Measurements from ENCODE around the gene TPM2.

The TPM2 gene

DNA sequence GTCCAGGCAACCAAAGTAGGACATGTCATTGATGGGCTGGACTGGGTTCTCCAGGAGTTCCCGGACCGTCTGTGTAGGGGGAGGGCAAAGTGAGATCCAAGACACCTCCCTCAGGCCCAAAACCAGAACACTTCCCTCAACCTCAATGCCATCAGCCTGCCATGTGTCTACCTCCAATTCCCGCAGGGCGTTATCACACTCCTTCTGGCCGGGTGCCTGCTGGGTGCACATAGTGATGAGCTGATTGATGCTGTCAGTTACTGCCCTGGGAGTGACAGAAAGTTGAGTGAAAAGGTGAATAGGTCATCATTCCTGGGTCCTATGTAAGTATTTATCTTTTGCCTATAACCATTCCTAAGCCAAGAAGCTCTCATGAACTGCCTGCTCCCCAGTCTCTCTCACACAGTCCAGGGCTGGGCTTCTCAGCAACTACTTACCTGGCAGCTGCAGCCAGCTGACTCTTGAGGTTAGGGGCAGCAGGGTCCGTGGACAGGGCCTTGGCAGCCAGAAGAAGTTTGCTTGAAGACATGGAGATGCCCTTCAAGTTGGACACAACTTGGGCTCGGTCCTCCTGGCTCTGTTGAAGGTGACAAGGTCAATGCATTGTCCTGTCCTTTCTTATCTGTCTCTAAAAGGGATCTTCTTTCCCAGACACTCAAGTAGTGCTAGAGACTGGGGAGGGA lies 21.2 kb upstream of the TPM2 start:
- H3K79me2 ChIP-seq (ENCODE audit: insufficient read depth, low read length) = no peaks in the 10 kb centered on the region
- H3K27ac ChIP-seq (ENCODE audit: low read depth, low read length) = no peak overlapping the region
- H3F3A ChIP-seq (ENCODE audit: insufficient read depth) = no peaks in the 10 kb centered on the region
- peaks cover 19% of the 10 kb centered on the region; the same call in 1 of the 2 replicates for H3K36me3 ChIP-seq (ENCODE audit: low read length)
- H3K9me2 ChIP-seq (replicated peaks; ENCODE audit: insufficient read depth, low read length) = no peaks in the 10 kb centered on the region
- no peak for TF ChIP-seq CTCF (IDR thresholded peaks at IDR 0.05; ENCODE audit: insufficient read depth, low read length, poor library complexity, severe bottlenecking)
- TF ChIP-seq EZH2phosphoT487 (conservative IDR thresholded peaks at IDR 0.05; ENCODE audit: low read length) = no peak
- no peak overlapping the region for H3K4me3 ChIP-seq (ENCODE audit: insufficient read depth, low read length, poor library complexity, severe bottlenecking)
- no peaks in the 10 kb centered on the region for H3K27me3 ChIP-seq (ENCODE audit: low read length)
- no peak overlapping the region for H3K9ac ChIP-seq (ENCODE audit: low read length)
- no peak overlapping the region for H2AFZ ChIP-seq (ENCODE audit: low read depth, low read length, severe bottlenecking)
- H4K20me1 ChIP-seq (ENCODE audit: low read depth, low read length) = no peaks in the 10 kb centered on the region
- H3K9me3 ChIP-seq (ENCODE audit: insufficient read depth, low read length) = no peaks in the 10 kb centered on the region
- no peak overlapping the region for H3K4me2 ChIP-seq (ENCODE audit: low read depth, low read length, poor library complexity, severe bottlenecking)

GRCh38 chr9:35708146-35708545 lies 18.4 kb upstream of the TPM2 start:
- H3K79me2 ChIP-seq (ENCODE audit: insufficient read depth, low read length) = no peaks in the 10 kb centered on the region
- no peaks in the 10 kb centered on the region for H4K20me1 ChIP-seq (ENCODE audit: low read depth, low read length)
- no peak overlapping the region for H3K4me3 ChIP-seq (ENCODE audit: insufficient read depth, low read length, poor library complexity, severe bottlenecking)
- H3K9me3 ChIP-seq (ENCODE audit: insufficient read depth, low read length) = no peaks in the 10 kb centered on the region
- H3K27me3 ChIP-seq (ENCODE audit: low read length) = no peaks in the 10 kb centered on the region
- 0 out of 2 replicates have a peak, but pooled peaks cover 13% of the 10 kb centered on the region for H3K36me3 ChIP-seq (ENCODE audit: low read length)
- TF ChIP-seq CTCF (IDR thresholded peaks at IDR 0.05; ENCODE audit: insufficient read depth, low read length, poor library complexity, severe bottlenecking) = no peak
- no peak for TF ChIP-seq EZH2phosphoT487 (conservative IDR thresholded peaks at IDR 0.05; ENCODE audit: low read length)
- H3K27ac ChIP-seq (ENCODE audit: low read depth, low read length) = no peak overlapping the region
- no peaks in the 10 kb centered on the region for H3K9me2 ChIP-seq (replicated peaks; ENCODE audit: insufficient read depth, low read length)
- H3K4me2 ChIP-seq (ENCODE audit: low read depth, low read length, poor library complexity, severe bottlenecking) = no peak overlapping the region
- no peaks in the 10 kb centered on the region for H3F3A ChIP-seq (ENCODE audit: insufficient read depth)
- H2AFZ ChIP-seq (ENCODE audit: low read depth, low read length, severe bottlenecking) = no peak overlapping the region
- H3K9ac ChIP-seq (ENCODE audit: low read length) = no peak overlapping the region

GRCh38 chr9:35706951-35707350 lies 17.2 kb upstream of the TPM2 start:
- H3K9me3 ChIP-seq (ENCODE audit: insufficient read depth, low read length) = no peaks in the 10 kb centered on the region
- no peak overlapping the region for H2AFZ ChIP-seq (ENCODE audit: low read depth, low read length, severe bottlenecking)
- no peak overlapping the region for H3K9ac ChIP-seq (ENCODE audit: low read length)
- no peak overlapping the region for H3K4me2 ChIP-seq (ENCODE audit: low read depth, low read length, poor library complexity, severe bottlenecking)
- H3F3A ChIP-seq (ENCODE audit: insufficient read depth) = no peaks in the 10 kb centered on the region
- H4K20me1 ChIP-seq (ENCODE audit: low read depth, low read length) = no peaks in the 10 kb centered on the region
- H3K9me2 ChIP-seq (replicated peaks; ENCODE audit: insufficient read depth, low read length) = no peaks in the 10 kb centered on the region
- peaks cover 11% of the 10 kb centered on the region; the same call in 1 of the 2 replicates for H3K36me3 ChIP-seq (ENCODE audit: low read length)
- H3K4me3 ChIP-seq (ENCODE audit: insufficient read depth, low read length, poor library complexity, severe bottlenecking) = no peak overlapping the region
- no peak for TF ChIP-seq EZH2phosphoT487 (conservative IDR thresholded peaks at IDR 0.05; ENCODE audit: low read length)
- no peak for TF ChIP-seq CTCF (IDR thresholded peaks at IDR 0.05; ENCODE audit: insufficient read depth, low read length, poor library complexity, severe bottlenecking)
- no peaks in the 10 kb centered on the region for H3K27me3 ChIP-seq (ENCODE audit: low read length)
- no peaks in the 10 kb centered on the region for H3K79me2 ChIP-seq (ENCODE audit: insufficient read depth, low read length)
- no peak overlapping the region for H3K27ac ChIP-seq (ENCODE audit: low read depth, low read length)
